ENCODE measurements around the gene FBXW11. TPM values are rescaled to one million over a fixed set of nuclear protein-coding genes. Genes with fewer than 3 reads are reported as not detected.

FBXW11 gene
- total RNA-seq, 1 donor, result 64.8 TPM

GRCh38 chr5:171827162-171827561 is 179.3 kb downstream of the FBXW11 start:
- TF ChIP-seq, protein P1, sequence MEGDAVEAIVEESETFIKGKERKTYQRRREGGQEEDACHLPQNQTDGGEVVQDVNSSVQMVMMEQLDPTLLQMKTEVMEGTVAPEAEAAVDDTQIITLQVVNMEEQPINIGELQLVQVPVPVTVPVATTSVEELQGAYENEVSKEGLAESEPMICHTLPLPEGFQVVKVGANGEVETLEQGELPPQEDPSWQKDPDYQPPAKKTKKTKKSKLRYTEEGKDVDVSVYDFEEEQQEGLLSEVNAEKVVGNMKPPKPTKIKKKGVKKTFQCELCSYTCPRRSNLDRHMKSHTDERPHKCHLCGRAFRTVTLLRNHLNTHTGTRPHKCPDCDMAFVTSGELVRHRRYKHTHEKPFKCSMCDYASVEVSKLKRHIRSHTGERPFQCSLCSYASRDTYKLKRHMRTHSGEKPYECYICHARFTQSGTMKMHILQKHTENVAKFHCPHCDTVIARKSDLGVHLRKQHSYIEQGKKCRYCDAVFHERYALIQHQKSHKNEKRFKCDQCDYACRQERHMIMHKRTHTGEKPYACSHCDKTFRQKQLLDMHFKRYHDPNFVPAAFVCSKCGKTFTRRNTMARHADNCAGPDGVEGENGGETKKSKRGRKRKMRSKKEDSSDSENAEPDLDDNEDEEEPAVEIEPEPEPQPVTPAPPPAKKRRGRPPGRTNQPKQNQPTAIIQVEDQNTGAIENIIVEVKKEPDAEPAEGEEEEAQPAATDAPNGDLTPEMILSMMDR (IDR thresholded peaks at IDR 0.05; ENCODE audit: insufficient read depth, low read length), result no peak
- no peak for DNase-seq (ENCODE audit: low read depth)
- H3K4me3 ChIP-seq (ENCODE audit: low read depth, low read length), result no peak overlapping the region

- TF ChIP-seq, protein P1 (IDR thresholded peaks at IDR 0.05; ENCODE audit: insufficient read depth, low read length), result no peak
- DNase-seq (ENCODE audit: low read depth), result no peak
These were observed 180.3 kb downstream of the FBXW11 start for GRCh38 chr5:171826132-171826531.

GRCh38 chr5:171825051-171825450 is 181.4 kb downstream of the FBXW11 start:
- no peak for DNase-seq (ENCODE audit: low read depth)
- TF ChIP-seq, protein P1 (IDR thresholded peaks at IDR 0.05; ENCODE audit: insufficient read depth, low read length), result no peak
- no peak overlapping the region for H3K4me3 ChIP-seq (ENCODE audit: low read depth, low read length)

More at GRCh38 chr5:171826132-171826531, 180.3 kb downstream of the FBXW11 start:
- H3K4me3 ChIP-seq (ENCODE audit: low read depth, low read length), result no peak overlapping the region

GRCh38 chr5:171823269-171823668 is 183.2 kb downstream of the FBXW11 start:
- no peak for DNase-seq (ENCODE audit: low read depth)
- TF ChIP-seq, protein P1 (IDR thresholded peaks at IDR 0.05; ENCODE audit: insufficient read depth, low read length), result no peak
- no peak overlapping the region for H3K4me3 ChIP-seq (ENCODE audit: low read depth, low read length)

GRCh38 chr5:171821286-171821685 is 185.2 kb downstream of the FBXW11 start:
- no peak overlapping the region for H3K4me3 ChIP-seq (ENCODE audit: low read depth, low read length)
- DNase-seq (ENCODE audit: low read depth), result no peak
- TF ChIP-seq, protein P1 (IDR thresholded peaks at IDR 0.05; ENCODE audit: insufficient read depth, low read length), result no peak

GRCh38 chr5:171820561-171820960 is 185.9 kb downstream of the FBXW11 start:
- TF ChIP-seq, protein P1 (IDR thresholded peaks at IDR 0.05; ENCODE audit: insufficient read depth, low read length), result no peak
- DNase-seq (ENCODE audit: low read depth), result no peak
- no peak overlapping the region for H3K4me3 ChIP-seq (ENCODE audit: low read depth, low read length)

DNA sequence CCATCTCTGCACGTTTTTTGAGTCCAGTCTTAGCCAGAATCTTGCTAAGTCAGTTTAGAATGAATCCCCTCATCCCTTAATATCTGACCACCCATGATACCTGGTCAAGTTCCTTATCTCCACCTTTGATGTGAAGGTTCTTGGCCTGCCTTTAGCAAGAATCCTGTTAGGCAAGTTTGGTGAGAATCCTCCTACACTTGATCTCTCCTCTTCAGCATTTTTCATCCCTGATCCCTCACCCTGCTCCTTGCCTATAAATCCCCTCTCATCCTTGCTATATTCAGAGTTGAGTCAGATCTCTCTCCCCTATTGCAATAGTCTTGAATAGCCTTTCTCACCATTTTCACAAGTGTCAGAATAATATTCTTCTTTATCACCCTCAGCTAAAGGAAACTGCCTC is 189.8 kb downstream of the FBXW11 start:
- DNase-seq (ENCODE audit: low read depth), result no peak
- TF ChIP-seq, protein P1 (IDR thresholded peaks at IDR 0.05; ENCODE audit: insufficient read depth, low read length), result no peak
- H3K4me3 ChIP-seq (ENCODE audit: low read depth, low read length), result no peak overlapping the region
